ENCODE results near the gene ACSS2.

The ACSS2 gene, protein sequence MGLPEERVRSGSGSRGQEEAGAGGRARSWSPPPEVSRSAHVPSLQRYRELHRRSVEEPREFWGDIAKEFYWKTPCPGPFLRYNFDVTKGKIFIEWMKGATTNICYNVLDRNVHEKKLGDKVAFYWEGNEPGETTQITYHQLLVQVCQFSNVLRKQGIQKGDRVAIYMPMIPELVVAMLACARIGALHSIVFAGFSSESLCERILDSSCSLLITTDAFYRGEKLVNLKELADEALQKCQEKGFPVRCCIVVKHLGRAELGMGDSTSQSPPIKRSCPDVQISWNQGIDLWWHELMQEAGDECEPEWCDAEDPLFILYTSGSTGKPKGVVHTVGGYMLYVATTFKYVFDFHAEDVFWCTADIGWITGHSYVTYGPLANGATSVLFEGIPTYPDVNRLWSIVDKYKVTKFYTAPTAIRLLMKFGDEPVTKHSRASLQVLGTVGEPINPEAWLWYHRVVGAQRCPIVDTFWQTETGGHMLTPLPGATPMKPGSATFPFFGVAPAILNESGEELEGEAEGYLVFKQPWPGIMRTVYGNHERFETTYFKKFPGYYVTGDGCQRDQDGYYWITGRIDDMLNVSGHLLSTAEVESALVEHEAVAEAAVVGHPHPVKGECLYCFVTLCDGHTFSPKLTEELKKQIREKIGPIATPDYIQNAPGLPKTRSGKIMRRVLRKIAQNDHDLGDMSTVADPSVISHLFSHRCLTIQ

DNA sequence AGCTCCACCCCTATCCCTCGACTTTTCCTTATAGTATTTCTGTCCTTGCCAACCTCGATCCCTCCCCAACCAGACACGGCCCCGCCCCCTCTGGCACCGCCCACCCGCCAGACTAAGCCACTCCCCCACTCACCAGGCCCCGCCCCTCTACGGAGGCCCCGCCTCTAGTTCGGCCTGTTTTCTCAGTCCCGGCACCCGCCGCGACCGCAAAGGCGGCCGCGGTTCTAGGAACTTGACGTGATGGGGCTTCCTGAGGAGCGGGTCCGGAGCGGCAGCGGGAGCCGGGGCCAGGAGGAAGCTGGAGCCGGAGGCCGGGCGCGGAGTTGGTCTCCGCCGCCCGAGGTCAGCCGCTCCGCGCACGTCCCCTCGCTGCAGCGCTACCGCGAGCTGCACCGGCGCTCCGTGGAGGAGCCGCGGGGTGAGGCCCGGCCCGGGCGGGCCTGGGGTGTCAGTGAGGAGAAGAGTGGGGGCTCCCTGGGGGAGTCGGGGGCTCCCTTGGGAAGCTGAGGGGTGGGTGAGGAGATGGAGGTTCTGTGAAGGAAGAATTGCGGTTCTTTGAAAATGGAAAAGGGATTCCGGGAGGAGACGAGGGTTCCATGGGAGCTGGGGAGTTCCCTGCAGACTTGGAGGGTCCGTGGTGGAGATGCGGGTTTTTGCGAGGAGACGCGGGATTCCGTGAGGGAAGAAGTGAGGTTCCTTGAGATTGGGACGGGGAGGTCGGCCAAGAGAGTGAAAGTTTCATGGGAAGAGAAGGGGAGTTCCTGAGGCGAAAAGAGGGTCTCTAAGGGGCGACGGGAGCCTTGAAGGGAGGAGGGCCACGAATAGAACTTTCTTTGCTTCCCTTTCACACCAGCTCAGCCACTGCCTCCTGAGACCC, at the start of gene ACSS2:
ACSS2 (plus strand) TSS at position 207 of the 877 bp plus-strand sequence; CDS start at position 241, 34 bp downstream.
- DNase-seq (ENCODE audit: low read depth in 2 of 2) = peak; percentile 96 to 97

DNA sequence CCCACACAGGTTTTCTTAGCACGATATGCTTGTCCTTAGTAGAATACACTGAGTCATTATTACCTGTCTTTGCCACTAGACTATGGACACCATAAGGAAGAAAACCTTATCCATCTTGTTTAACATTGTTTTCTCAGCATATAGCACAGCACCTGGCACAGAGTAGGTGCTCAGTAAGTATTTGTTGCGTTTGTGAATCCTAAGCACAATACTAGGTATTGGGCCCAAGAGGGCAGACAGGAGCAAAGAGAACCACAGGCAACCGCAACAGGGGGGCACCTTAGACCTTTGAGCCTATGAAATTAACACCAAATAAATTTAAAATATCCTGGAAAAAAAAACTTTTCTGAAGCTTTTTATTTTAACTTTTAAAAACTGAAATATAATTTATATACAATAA, 47.2 kb upstream of the ACSS2 start:
- no peak for DNase-seq (ENCODE audit: low read depth in 2 of 2)

DNA sequence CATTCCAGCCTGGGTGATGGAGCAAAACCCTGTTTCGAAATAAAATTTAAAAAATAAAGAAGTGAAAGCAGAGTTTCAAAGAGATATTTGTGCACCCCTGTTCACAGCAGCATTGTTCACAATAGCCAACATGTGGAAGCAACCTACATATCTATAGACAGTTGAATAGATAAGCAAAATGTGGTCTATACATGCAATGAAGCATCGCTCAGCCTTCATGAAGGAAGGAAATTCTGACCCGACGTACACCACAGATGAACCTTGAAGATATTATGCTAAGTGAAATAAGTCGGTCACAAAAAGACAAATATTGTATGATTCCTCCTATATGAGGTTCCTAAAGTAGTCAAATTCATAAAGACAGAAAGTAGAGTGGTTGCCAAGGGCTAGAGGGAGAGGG, 44.5 kb upstream of the ACSS2 start:
- no peak for DNase-seq (ENCODE audit: low read depth in 2 of 2)

DNA sequence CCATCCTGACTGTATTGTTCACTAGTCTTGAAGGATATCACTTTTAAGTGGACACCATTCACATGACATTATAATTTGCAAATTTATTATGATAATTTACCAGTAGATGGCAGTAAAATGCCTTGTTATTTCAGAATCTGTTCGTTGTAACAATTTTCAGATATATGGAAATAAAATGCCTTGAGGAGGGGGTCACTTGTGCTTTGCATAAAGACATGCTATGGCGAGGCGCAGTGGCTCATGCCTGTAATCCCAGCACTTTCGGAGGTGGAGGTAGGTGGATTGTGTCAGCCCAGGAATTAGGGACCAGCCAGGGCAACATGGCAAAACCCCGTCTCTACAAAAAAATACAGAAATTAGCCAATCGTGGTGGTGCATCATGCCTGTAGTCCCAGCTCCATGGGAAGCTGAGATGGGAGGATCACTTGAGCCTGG, 41.9 kb upstream of the ACSS2 start:
- DNase-seq (ENCODE audit: low read depth in 2 of 2) = no peak

DNA sequence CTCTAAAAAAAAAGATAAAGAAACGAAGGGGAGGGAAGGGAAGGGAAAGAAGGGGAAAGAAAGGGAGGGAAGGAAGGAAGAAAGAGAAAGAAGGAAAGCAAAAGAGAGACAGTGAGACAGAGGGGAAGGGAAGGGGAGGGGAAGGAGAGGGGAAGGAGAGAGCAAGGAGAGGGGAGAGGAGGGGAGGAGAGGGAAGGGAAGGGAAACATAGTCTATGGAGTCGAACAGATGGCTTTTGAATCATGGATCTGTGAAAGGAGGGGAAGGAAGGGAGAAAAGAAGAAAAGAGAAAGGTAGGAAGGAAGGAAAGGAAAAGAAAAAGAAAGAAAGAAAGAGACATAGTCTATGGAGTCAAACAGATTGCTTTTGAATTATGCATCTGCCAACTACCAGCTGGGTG, 34.3 kb upstream of the ACSS2 start:
- no peak for DNase-seq (ENCODE audit: low read depth in 2 of 2)

DNA sequence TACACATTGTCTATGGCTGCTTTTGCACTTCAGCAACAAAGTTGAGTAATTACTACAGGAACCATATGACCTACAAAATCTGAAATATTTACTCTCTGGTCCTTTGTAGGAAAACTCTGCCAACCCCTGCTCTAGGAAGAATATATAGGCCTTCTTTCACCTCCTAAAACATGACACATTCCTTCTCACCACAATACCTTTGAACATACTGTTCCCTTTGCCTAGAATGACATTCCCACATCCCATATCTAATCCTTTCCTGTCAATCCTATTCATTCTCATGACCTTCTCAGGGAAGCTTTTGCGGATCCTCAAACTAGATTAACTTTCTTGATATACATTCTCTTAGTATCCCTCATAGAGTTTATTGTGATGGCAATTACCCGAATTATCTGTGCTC, 33.0 kb upstream of the ACSS2 start:
- no peak for DNase-seq (ENCODE audit: low read depth in 2 of 2)

DNA sequence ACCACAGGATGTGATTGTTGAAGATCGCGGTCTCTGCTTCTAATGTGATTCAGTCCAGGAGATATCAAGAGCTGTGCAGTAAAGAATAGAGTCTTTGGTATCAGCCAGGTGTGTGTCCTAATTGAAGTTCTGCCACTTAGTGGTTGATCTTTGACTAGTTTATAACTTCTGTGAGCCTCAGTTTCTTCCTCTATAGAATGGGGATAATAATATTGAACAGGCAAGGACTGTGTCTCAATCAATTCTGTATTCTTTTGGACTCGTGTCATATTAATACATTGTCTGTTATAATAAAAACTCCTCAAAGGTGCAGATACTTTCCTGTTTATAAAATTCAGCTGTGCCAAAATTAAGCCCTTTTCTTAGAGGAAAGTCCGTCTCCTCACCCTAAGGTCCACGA, 27.8 kb upstream of the ACSS2 start:
- no peak for DNase-seq (ENCODE audit: low read depth in 2 of 2)

DNA sequence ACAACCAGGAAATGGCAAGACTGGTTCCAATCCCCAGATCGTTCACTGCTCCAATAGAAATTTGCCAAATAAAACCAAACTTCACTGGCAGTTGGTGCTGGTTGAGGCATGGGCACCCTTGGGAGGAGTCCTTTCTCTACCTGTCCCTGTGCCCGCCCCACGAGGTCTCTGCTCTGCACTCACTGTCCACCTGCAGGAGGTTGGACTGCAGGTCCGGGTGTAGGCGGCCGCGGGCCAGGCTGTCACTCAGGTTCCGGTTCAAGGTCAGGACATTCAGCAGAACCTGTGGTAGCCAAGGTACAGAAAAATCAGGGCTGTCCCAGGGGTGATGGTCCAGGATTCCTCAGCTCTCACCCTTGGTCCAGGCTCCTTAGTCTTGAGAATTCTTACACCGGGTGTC, 26.6 kb upstream of the ACSS2 start:
- DNase-seq (ENCODE audit: low read depth in 2 of 2) = no peak

DNA sequence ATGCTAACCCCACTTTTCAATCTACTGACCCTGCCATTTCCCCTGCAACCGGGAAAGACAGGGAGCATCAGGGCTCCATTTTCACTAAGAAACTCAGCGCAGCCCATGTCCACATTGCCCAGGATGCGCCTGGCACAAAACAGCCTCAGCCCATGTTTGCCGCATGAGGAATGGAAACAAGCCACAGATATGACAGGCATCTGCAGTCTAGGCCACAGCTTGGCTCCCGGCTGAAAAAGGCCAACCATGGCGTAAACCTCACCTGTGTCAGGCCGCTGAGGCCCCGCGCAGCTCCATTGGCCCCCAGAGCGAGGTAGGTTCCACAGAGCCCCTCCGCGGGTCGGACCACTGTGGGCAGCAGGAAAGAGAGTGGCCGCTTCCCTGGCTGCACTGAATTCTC, 25.4 kb upstream of the ACSS2 start:
- DNase-seq (ENCODE audit: low read depth in 2 of 2) = no peak

DNA sequence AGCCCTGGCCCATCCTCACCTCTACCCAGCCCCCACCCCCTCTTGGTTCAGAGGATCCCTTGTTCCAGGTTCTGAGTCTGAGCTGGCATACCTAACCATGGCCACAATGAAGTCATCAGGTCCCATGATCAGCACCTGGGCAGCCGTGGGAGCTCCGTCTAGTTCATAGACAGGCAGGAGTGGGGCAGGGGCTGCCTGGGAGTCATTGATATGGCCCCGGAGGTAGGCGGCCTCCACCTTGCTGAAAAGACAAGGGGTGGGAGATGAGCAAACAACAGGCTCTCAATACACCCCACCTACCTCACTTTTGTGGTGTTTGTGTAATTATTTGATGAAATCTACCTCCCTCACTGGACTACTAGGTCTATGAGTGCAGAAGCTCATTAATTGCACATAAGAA, 24.1 kb upstream of the ACSS2 start:
- DNase-seq (ENCODE audit: low read depth in 2 of 2) = no peak

DNA sequence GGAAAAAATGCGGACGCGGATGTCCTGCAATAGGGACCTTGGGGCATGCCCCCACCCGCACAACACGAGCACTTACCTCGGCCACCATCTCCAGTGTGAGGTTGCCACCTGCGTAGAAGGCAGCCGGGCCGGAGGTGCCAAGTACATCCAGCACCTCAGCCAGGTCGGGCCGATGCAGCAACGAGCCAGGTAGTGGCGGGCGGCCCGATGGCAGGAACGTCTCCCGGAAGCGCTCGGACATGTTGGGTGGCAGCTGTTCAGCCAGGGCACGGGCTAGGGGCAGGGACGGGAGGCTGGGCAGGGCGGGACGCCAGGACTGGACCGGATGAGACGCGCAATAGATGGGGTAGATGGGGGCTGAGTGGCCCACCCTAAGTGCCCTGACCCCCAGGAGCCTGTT, 17.0 kb upstream of the ACSS2 start:
- DNase-seq (ENCODE audit: low read depth in 2 of 2) = no peak

DNA sequence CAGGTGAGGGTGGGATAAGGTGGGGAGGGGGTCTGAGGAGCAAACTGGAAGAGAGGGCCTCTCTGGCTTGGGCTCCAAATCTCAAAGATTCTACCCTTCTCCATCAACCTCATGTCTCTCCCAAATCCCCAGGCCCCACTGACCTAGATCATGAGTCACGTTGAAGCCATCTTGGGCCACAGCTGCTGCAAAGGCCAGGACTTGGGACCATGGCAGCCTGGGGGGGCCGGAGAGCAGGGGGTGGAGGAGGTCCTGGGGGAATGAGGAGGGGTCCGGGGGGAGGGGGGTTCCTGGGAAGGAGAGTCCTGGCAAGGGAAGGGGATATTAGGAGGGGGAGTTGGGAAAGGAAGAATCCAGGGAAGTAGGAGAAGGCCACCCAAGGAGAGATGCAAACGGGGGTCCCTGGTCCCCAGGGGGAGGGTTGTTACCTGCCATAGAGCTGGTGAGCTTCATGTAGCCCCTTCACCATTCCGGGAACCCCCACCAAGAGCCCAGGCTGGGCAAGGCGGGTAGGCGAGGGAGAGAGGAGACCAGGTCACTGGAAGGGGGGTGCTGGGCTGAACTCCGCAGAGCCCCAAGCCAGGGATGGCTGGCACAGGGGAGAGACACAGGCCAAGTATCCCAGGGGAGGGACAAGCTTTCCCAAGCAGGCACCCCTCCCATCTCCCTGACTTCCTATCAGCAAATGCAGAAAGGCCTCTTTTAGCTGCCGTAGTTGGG, 16.4 kb upstream of the ACSS2 start:
- DNase-seq (ENCODE audit: low read depth in 2 of 2) = no peak

DNA sequence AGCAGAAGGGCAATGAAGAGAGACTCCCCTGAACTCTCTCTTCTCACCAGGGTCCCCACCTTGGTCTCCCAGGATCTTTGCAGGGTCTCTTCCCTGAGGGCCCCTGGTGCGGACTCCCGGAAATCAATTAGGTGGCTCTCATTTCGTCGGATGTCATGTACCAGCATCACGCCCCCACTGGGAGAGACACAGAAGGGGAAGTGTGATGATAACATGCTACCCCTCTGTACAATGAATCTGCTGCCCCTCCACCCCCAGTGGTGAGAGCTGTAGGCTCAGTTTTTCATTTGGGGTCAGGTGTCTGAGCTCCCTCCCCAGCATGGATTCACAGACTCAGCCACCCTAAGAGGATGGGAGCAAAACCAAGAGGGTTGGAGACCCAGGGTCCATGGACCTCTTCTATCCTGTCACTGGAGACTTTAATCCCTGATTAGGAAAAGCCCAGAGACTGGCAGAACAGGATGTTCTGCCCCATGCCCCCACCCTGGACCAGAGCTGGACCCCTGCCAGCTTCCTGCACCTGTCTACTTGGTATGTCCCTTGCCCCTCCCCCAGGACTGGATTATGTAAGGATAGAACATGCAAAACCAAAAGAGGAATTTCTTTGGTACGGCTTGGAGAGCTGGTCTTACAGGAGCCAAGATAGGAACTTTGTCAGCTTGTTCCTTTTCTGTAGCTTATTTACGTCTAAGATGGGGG, 14.9 kb upstream of the ACSS2 start:
- no peak for DNase-seq (ENCODE audit: low read depth in 2 of 2)

DNA sequence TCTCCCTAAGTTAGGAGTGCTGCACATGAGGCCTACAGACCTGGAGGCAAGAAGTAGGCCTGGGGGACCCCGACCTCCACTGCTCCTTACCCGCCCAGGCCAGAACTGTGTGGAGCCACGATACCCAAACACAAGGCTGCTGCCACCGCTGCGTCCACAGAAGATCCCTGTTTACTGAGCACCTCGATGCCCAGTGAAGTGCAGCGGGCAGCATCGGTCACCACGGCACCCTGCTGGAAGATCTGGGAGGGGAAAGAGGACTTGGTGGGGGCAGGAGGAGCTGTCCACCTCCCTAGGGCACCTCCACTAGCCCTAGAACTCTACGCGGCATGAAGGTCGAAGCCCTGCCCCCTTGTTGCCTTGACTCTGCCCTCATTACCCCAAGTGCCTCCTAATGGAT, 13.7 kb upstream of the ACSS2 start:
- no peak for DNase-seq (ENCODE audit: low read depth in 2 of 2)

DNA sequence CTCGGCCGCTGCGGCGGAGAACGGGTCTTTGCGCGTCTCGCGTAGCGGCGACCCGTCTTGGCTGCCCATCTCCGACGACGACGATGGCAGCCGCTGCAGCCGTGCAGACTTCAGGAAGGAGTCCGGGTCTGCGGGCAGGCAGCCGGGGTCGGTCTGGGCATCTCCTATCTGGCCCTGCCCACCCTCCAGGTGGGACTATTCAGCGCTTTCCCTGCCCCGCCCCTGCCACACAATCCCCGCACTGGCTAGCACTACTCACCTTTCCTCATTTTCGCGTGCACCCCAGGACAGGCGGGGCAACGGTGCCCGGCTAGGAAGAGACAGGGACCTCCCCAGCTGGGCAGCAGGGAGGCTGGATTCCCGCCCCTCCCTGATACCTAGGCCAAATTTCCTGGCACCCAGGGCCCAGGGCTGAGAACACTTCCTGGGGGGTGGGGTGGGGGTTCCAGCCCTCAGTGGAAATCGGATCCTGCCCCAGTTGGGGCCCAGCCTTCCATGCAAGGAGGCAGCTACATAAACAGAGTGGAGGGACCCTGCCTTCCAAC, 12.9 kb upstream of the ACSS2 start:
- DNase-seq (ENCODE audit: low read depth in 2 of 2) = no peak

DNA sequence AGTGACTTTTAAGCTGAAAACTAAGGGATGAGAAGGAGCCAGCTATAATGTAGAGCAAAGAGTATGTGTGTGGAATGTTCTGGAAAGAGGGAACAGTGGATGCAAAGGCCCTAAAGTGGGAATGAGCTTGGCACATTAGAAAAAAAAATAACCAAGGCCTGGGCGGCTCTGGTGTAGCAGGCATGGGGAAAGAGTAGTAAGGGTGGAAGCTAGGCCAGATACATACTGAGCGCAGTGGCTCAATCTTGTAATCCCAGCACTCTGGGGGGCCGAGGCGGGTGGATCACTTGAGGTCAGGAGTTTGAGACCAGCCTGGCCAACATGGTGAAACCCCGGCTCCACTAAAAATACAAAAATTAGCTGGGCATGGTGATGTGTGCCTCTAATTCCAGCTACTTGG, 12.2 kb upstream of the ACSS2 start:
- no peak for DNase-seq (ENCODE audit: low read depth in 2 of 2)

DNA sequence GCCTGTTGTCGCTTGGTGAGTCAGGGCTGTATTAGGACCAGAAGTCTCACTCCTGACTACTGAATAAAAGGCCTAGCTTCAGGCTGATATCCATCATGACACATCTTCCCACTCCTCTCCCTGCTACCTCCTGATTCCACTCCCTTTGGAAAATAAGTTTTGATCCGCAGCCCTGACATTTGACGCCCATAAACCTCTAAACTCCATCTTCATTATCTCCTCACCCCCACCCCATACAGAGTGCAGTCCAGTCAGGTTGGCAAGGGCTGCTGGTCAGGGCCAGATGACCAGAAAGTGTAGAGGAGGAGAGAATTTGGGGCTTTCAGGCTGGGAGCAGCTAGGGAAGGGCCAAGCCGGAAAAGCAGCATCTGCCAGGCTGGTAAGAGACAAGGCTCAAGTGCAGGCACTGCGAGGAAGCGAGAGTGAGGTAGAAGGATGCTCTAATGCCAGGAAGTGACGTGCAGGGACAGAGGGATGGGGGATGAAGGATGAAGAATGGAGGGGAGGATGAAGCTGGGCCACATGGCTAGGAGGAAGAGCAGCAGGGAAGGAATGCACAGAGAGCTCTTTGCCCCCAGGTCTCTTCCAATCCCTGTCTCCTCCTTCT, 5.0 kb upstream of the ACSS2 start:
- DNase-seq (ENCODE audit: low read depth in 2 of 2) = no peak

DNA sequence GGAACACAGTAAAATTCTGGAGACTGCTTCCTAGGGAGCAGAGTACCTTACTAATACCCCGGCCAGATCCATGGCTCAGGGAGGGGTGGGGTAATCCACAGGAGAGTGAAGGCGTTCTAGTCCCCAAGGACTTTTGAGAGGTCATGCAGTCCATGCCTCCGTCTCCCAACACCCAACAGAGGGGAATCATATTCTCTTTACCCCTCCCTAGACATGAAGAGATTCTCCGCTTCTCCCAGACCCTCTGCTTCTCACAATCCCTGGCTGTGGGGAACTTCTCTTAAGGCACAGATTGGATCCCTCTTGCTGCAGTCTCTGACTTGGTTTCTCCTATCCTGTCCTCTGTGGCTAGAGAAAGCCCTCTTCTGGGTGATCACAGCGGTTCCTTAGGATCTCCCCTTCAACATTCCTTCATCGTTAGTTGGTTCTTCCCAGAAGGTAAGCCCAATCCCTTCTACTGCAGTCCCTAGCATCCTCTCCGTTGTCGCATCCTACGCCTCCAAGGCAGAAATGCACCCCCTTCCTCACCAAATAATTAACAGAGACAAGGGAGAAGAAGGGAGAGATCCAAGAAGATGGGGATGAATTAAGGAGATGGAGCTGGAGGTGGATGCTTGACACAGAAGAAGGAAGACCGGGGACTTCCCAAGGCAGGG, 4.3 kb upstream of the ACSS2 start:
- DNase-seq (ENCODE audit: low read depth in 2 of 2) = no peak

DNA sequence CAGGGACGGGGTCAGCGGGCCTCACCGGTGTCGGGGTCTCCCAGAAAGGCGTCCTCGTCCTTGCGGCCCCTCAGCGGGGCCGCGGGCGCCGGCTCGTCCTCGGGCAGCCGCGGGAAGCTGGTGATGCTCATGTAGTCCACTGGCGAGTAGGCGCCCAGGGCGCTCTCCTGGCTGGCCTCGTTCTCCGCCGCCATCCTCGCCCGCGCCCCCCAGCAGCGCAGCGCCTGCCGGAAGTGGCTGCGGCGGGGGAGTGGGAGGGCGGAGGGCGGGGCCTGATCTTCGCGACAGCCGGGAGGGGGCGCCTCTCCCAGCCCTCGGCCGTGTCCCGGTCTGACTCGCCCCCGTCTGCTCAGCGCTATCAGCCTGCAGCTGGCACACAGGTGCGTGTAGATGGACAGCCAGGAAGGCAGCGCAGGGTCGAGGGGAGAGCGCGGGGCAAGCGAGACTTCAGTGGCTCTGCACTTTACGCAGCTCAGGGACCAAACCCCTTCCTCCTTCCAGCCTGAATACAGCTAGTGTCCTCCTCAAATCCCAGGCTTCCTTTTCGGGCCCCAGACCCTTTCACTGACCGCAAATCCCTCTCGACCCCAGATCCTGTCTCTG, 3.7 kb upstream of the ACSS2 start, which contains the start of gene GGT7:
GGT7 (minus strand) TSS at position 235 of the 603 bp plus-strand sequence; CDS start at position 194, 41 bp downstream.
- peak; percentile 78 to 88 for DNase-seq (ENCODE audit: low read depth in 2 of 2)

Data from stimulated activated CD4-positive, alpha-beta T cell treated with anti-CD3 and anti-CD28 coated beads, Interleukin-15, amount 100 ng/mL, for 48 hours (primary cell).